GM12801 (cell line): ENCODE data around the gene C1orf105.

ENCODE experiments used
- CTCF ChIP-seq: IDR thresholded peaks from one replicate; pipeline ENCODE4 v1.5.1; 2011; ENCODE audit warnings: control low read depth; ENCODE audit not compliant: insufficient read length; ENCODE audit errors: extremely low read depth

The C1orf105 gene

DNA sequence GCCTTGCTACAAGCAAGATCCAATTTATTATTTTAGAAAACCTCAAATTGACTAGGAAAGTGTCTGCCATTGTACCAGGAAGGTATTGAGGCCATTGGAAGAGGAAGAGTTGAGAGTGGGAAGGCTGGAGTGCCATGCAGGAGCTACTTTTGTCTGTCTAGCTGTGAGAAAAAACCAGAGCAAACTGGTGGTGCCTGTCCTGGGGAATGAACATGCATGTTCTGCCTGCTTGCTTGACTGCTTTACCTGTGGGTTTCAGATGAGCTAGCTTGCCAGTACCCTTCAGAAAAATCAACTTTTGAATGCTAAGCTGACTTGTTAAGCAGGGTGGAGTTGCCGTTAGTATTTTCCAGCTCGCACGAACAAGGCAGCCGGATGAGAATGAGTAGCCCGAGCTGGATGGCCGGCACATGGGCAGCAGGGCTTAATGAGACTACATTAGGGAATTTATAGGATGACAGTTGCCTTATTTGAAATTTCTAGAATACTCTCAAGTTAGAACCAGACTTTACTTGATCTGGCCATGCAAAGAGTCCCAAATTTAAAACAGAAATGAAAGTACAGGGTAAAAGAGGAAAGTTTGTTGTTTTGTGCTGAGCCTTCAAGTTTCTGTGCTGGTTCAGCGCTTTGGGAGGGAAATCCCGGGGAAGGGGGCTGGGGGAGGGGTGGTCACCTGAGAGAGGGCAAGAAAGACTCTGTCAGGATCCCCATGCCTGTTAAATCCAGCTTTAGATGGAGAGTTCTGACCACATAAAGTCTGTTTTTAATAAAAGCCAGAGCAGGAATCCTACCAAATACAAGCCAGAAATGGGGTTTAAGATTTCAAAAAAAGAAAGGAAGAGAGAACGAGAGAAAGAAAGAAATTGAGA, 29.6 kb upstream of the C1orf105 start:
- no peak for TF ChIP-seq CTCF

- no peak for TF ChIP-seq CTCF
These were observed 28.5 kb upstream of the C1orf105 start for GRCh38 chr1:172391976-172392375.

DNA sequence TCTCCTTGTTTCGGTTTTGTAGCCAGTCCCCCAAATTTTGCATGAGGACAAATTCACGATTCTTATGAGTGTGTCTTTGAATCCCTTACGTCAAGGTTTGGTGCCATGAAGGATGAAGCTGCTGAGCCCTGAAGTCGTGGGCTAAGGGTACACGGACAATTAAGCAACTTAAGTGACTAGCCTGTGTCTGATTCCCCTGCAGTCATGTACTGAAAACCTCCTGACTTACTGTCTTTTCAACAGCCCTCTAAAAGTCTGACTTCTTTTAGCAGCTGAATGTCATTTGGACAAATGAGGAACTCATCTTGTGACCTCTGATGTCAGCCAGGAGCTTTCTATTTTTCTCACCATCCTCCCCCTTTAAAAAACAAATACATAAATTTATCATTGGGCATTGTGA, 27.1 kb upstream of the C1orf105 start:
- no peak for TF ChIP-seq CTCF

GRCh38 chr1:172394141-172394751, 26.2 kb upstream of the C1orf105 start:
- no peak for TF ChIP-seq CTCF

DNA sequence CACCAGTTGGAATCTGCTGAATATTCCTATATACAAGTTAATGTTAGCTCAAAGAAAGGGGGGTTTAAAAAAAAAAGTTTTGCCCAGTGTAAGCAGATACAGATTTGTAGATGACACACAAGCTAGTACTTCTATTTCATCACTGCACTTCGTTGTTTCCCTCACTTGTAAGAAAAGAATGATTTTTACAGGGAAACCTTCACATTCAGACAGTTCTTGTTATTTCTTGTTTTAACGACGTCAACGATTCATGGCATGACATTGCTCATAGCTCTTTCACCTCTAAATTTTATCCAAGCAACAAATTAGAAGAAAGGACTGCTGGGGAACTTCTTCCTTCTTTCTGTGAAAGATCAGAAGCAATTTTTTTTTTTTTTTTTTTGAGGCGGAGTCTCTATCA, 25.7 kb upstream of the C1orf105 start:
- TF ChIP-seq CTCF, result no peak

GRCh38 chr1:172395576-172395975, 24.9 kb upstream of the C1orf105 start:
- TF ChIP-seq CTCF, result no peak

- TF ChIP-seq CTCF, result no peak
These were observed 23.3 kb upstream of the C1orf105 start for GRCh38 chr1:172397221-172397620.
